ENCODE data around the gene ASNS. TPM values are rescaled to one million over a fixed set of nuclear protein-coding genes. Genes with fewer than 3 reads are reported as not detected.
"Not testable (repeated sequence)": the region's sequence is repeated elsewhere in the genome, so short reads cannot be mapped to it uniquely, and the experiment has no call there.

Gene ASNS
- total and polyA plus RNA-seq, 5 experiments from 2014 or later, result 18.0 to 36.9 (median 26.7) TPM

GRCh38 chr7:97859606-97860204, 12.5 kb downstream of the ASNS start:
- Mint-ChIP-seq H3K36me3 (peaks cover 0 to 81% (median 39%) of the 10 kb centered on the region in 3 donors), H3K4me3 (no peak overlapping the region)
- POLR2A ChIA-PET, result no interaction called here

GRCh38 chr7:97858221-97858620, 14.0 kb downstream of the ASNS start:
- Mint-ChIP-seq H3K36me3 (peaks cover 0 to 83% (median 47%) of the 10 kb centered on the region in 3 donors), H3K4me1 (peaks cover 0 to 2% (median under 1%) of the 10 kb centered on the region in 4 donors), H3K27me3 (no peaks in the 10 kb centered on the region), H3K27ac (peak overlapping the region in 1 of 10 donors; percentile 22), H3K9me3 (no peaks in the 10 kb centered on the region), H3K4me3 (no peak overlapping the region)
- ATAC-seq (no peak), DNase-seq (no peak)
- POLR2A ChIA-PET, result no interaction called here

More at GRCh38 chr7:97859606-97860204, 12.5 kb downstream of the ASNS start:
- Mint-ChIP-seq H3K4me1 (peaks cover 0 to 2% (median under 1%) of the 10 kb centered on the region in 4 donors), H3K27ac (no peak overlapping the region), H3K27me3 (no peaks in the 10 kb centered on the region), H3K9me3 (no peaks in the 10 kb centered on the region)
- ATAC-seq (no peak), DNase-seq (no peak)

- H3K36me3 Mint-ChIP-seq, result peaks cover 3 to 87% (median 50%) of the 10 kb centered on the region in 3 donors
- no peak for DNase-seq
- peaks cover 0 to 2% (median under 1%) of the 10 kb centered on the region in 4 donors for H3K4me1 Mint-ChIP-seq
- H3K4me3 Mint-ChIP-seq, result no peak overlapping the region
- POLR2A ChIA-PET, result no interaction called here
- peak overlapping the region in 1 of 10 donors; percentile 22 for H3K27ac Mint-ChIP-seq
- no peaks in the 10 kb centered on the region for H3K27me3 Mint-ChIP-seq
- no peaks in the 10 kb centered on the region for H3K9me3 Mint-ChIP-seq
- no peak for ATAC-seq
Measured at GRCh38 chr7:97857544-97857943, 14.7 kb downstream of the ASNS start.

- no peak for ATAC-seq
- Mint-ChIP-seq H3K4me1 (no peaks in the 10 kb centered on the region), H3K27me3 (no peaks in the 10 kb centered on the region), H3K4me3 (no peak overlapping the region), H3K27ac (peak overlapping the region in 1 of 10 donors; percentile 15), H3K9me3 (no peaks in the 10 kb centered on the region), H3K36me3 (peaks cover 5 to 57% (median 49%) of the 10 kb centered on the region in 3 donors)
- POLR2A ChIA-PET, result no interaction called here
- DNase-seq, result no peak
Measured at GRCh38 chr7:97851683-97852082, 20.5 kb downstream of the ASNS start.

GRCh38 chr7:97850262-97851031, 21.8 kb downstream of the ASNS start:
- H3K27me3 Mint-ChIP-seq, H3K4me3 Mint-ChIP-seq, H3K9me3 Mint-ChIP-seq, H3K27ac Mint-ChIP-seq, H3K4me1 Mint-ChIP-seq, POLR2A ChIA-PET, ATAC-seq, DNase-seq: not testable (repeated sequence)
- peaks cover 5 to 47% (median 42%) of the 10 kb centered on the region in 3 donors for H3K36me3 Mint-ChIP-seq

- Mint-ChIP-seq H3K4me1 (no peaks in the 10 kb centered on the region), H3K9me3 (no peaks in the 10 kb centered on the region), H3K27me3 (peaks cover 0 to 2% (median 0%) of the 10 kb centered on the region in 5 donors), H3K36me3 (peaks cover 4 to 27% (median 24%) of the 10 kb centered on the region in 3 donors), H3K27ac (no peak overlapping the region), H3K4me3 (no peak overlapping the region)
- POLR2A ChIA-PET, result no interaction called here
- no peak for DNase-seq
- no peak for ATAC-seq
Measured at GRCh38 chr7:97847791-97848190, 24.4 kb downstream of the ASNS start.

GRCh38 chr7:97846945-97847344, 25.3 kb downstream of the ASNS start:
- peaks cover 0 to 2% (median 0%) of the 10 kb centered on the region in 5 donors for H3K27me3 Mint-ChIP-seq
- DNase-seq (no peak), ATAC-seq (no peak)
- H3K4me3 Mint-ChIP-seq, result no peak overlapping the region
- no peaks in the 10 kb centered on the region for H3K4me1 Mint-ChIP-seq
- no peaks in the 10 kb centered on the region for H3K9me3 Mint-ChIP-seq
- peaks cover 0 to 18% (median 15%) of the 10 kb centered on the region in 3 donors for H3K36me3 Mint-ChIP-seq
- POLR2A ChIA-PET, result no interaction called here
- H3K27ac Mint-ChIP-seq, result no peak overlapping the region

GRCh38 chr7:97845622-97846203, 26.5 kb downstream of the ASNS start:
- peaks cover 0 to 8% (median 4%) of the 10 kb centered on the region in 3 donors for H3K36me3 Mint-ChIP-seq
- no peak overlapping the region for H3K4me3 Mint-ChIP-seq
- DNase-seq, result no peak
- H3K27me3 Mint-ChIP-seq, result peaks cover 0 to 8% (median 2%) of the 10 kb centered on the region in 5 donors
- H3K9me3 Mint-ChIP-seq, result no peaks in the 10 kb centered on the region
- POLR2A ChIA-PET, result no interaction called here
- no peak for ATAC-seq
- no peaks in the 10 kb centered on the region for H3K4me1 Mint-ChIP-seq
- no peak overlapping the region for H3K27ac Mint-ChIP-seq

- DNase-seq, result no peak
- no peak overlapping the region for H3K4me3 Mint-ChIP-seq
- no peaks in the 10 kb centered on the region for H3K9me3 Mint-ChIP-seq
- H3K27me3 Mint-ChIP-seq, result peaks cover 7 to 23% (median 12%) of the 10 kb centered on the region in 5 donors
- H3K4me1 Mint-ChIP-seq, result no peaks in the 10 kb centered on the region
- ATAC-seq, result no peak
- H3K27ac Mint-ChIP-seq, result no peak overlapping the region
- POLR2A ChIA-PET, result no interaction called here
- no peaks in the 10 kb centered on the region for H3K36me3 Mint-ChIP-seq
Measured at GRCh38 chr7:97844036-97844435, 28.2 kb downstream of the ASNS start.

- H3K36me3 Mint-ChIP-seq, result no peaks in the 10 kb centered on the region
- H3K4me1 Mint-ChIP-seq, result no peaks in the 10 kb centered on the region
- H3K9me3 Mint-ChIP-seq, result no peaks in the 10 kb centered on the region
- H3K27ac Mint-ChIP-seq, result peak overlapping the region in 1 of 10 donors; percentile 40
- DNase-seq, result no peak
- peaks cover 11 to 30% (median 16%) of the 10 kb centered on the region in 5 donors for H3K27me3 Mint-ChIP-seq
- POLR2A ChIA-PET, result no interaction called here
- H3K4me3 Mint-ChIP-seq, result no peak overlapping the region
- ATAC-seq, result no peak
Measured at GRCh38 chr7:97842772-97843345, 29.3 kb downstream of the ASNS start.

GRCh38 chr7:97842006-97842405, 30.2 kb downstream of the ASNS start:
- no peak overlapping the region for H3K27ac Mint-ChIP-seq
- H3K4me3 Mint-ChIP-seq, result no peak overlapping the region
- ATAC-seq (no peak), DNase-seq (no peak)
- H3K4me1 Mint-ChIP-seq, result no peaks in the 10 kb centered on the region
- H3K27me3 Mint-ChIP-seq, result peaks cover 11 to 39% (median 19%) of the 10 kb centered on the region in 5 donors
- no peaks in the 10 kb centered on the region for H3K36me3 Mint-ChIP-seq
- POLR2A ChIA-PET, result no interaction called here
- no peaks in the 10 kb centered on the region for H3K9me3 Mint-ChIP-seq

GRCh38 chr7:97835296-97836138, 36.7 kb downstream of the ASNS start:
- H3K36me3 Mint-ChIP-seq, result no peaks in the 10 kb centered on the region
- DNase-seq, result peak; percentile 10 to 70 (median 38)
- H3K27me3 Mint-ChIP-seq, result peaks cover 17 to 63% (median 37%) of the 10 kb centered on the region in 5 donors
- no peaks in the 10 kb centered on the region for H3K9me3 Mint-ChIP-seq
- H3K27ac Mint-ChIP-seq, result no peak overlapping the region
- H3K4me1 Mint-ChIP-seq, result peaks cover 0 to 4% (median 0%) of the 10 kb centered on the region in 4 donors
- ATAC-seq, result peak; percentile 53 to 61
- POLR2A ChIA-PET, result no interaction called here
- no peak overlapping the region for H3K4me3 Mint-ChIP-seq

Data from naive thymus-derived CD8-positive, alpha-beta T cell (primary cell).